Measurements from ENCODE around the gene FNDC3B.
A peak's percentile ranks its signal among the peaks of the same experiment; 100 is the strongest.
"Not testable (repeated sequence)": the region's sequence is repeated elsewhere in the genome, so short reads cannot be mapped to it uniquely, and the experiment has no call there.

FNDC3B gene

DNA sequence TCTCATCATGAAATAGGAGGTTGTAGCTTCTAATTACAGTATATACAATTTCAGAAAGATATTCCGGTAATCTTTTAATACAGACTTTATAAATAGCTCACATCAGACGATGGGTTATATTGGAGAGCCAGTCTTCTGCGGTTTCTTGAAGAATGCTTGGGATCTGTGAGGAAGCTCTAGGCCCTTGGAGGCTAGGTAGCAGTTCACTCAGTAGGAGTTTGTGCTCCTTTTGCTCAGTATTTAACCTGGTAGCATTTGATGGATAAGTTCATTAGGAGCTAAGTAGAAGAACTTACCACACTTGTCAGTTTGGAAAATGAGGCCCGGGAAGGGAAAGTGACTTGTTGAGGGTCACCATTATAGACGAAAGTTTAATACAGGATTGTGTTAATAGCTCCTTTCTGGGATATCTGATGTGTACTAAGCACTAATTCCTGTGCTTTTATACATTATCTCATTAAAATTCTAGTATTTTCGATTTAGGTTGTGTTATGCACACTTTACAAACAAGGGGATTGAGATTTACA is 2.8 kb downstream of the FNDC3B start:
- H3K4me3 ChIP-seq (ENCODE audit: low read depth in 1 of 5, low read length in 5 of 5) = peak overlapping the region; percentile 82 to 88 (median 86)

GRCh38 chr3:172042663-172043179 is 3.3 kb downstream of the FNDC3B start:
- Histone ChIP-seq H3K4me1 (ENCODE audit: control insufficient read depth in 5 of 5, insufficient read depth in 5 of 5, low read length in 5 of 5) (peaks cover 0 to 59% (median 53%) of the 10 kb centered on the region in 5 donors), H3K9ac (ENCODE audit: low read length in 5 of 5) (peak overlapping the region in 2 of 5 donors; percentile 82 to 100), H3K4me3 (ENCODE audit: low read depth in 1 of 5, low read length in 5 of 5) (peak overlapping the region; percentile 82 to 88 (median 86)), H3K27ac (ENCODE audit: low read depth, low read length) (peak overlapping the region; percentile 99)
- not testable (repeated sequence) for H3K36me3 ChIP-seq (ENCODE audit: control insufficient read depth in 5 of 5, insufficient read depth in 5 of 5, low read length in 5 of 5); H3K27me3 ChIP-seq (ENCODE audit: control insufficient read depth in 5 of 5, insufficient read depth in 4 of 5, low read length in 5 of 5); H3K9me3 ChIP-seq (ENCODE audit: control insufficient read depth in 5 of 5, low read length in 5 of 5)

More for the DNA sequence above, 2.8 kb downstream of the FNDC3B start:
- Histone ChIP-seq H3K27me3 (ENCODE audit: control insufficient read depth in 5 of 5, insufficient read depth in 4 of 5, low read length in 5 of 5) (no peaks in the 10 kb centered on the region), H3K36me3 (ENCODE audit: control insufficient read depth in 5 of 5, insufficient read depth in 5 of 5, low read length in 5 of 5) (peaks cover 0 to 5% (median 0%) of the 10 kb centered on the region in 5 donors), H3K9me3 (ENCODE audit: control insufficient read depth in 5 of 5, low read length in 5 of 5) (no peaks in the 10 kb centered on the region), H3K4me1 (ENCODE audit: control insufficient read depth in 5 of 5, insufficient read depth in 5 of 5, low read length in 5 of 5) (peaks cover 0 to 57% (median 51%) of the 10 kb centered on the region in 5 donors), H3K27ac (ENCODE audit: low read depth, low read length) (peak overlapping the region; percentile 99), H3K9ac (ENCODE audit: low read length in 5 of 5) (peak overlapping the region in 4 of 5 donors; percentile 82 to 100 (median 100))

- peak overlapping the region; percentile 99 for H3K27ac ChIP-seq (ENCODE audit: low read depth, low read length)
- peaks cover 0 to 61% (median 53%) of the 10 kb centered on the region in 5 donors for H3K4me1 ChIP-seq (ENCODE audit: control insufficient read depth in 5 of 5, insufficient read depth in 5 of 5, low read length in 5 of 5)
- H3K27me3 ChIP-seq (ENCODE audit: control insufficient read depth in 5 of 5, insufficient read depth in 4 of 5, low read length in 5 of 5) = no peaks in the 10 kb centered on the region
- no peaks in the 10 kb centered on the region for H3K9me3 ChIP-seq (ENCODE audit: control insufficient read depth in 5 of 5, low read length in 5 of 5)
- H3K9ac ChIP-seq (ENCODE audit: low read length in 5 of 5) = no peak overlapping the region
- peak overlapping the region in 4 of 5 donors; percentile 4 to 33 (median 26) for H3K4me3 ChIP-seq (ENCODE audit: low read depth in 1 of 5, low read length in 5 of 5)
- H3K36me3 ChIP-seq (ENCODE audit: control insufficient read depth in 5 of 5, insufficient read depth in 5 of 5, low read length in 5 of 5) = peaks cover 0 to 10% (median 0%) of the 10 kb centered on the region in 5 donors
Measured at GRCh38 chr3:172043233-172043632, 3.9 kb downstream of the FNDC3B start.

DNA sequence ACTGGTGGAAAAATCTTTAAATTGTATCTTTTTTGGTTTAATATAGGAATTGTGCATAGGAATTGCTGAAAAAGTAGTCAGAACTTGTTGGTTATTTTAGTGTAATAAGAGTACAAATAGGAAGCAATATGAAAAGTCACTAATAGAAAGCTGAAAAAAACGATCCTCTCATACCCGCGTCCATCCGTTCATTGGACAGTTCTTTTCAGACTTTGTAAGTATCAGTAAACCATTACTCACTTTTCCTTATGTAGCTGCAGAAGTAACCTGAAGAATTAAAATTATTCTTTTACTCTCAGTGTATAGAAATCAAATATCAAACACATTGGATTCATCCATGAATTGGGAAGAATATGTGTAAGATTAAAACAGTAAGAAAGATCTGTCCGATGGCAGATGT is 4.4 kb downstream of the FNDC3B start:
- Histone ChIP-seq H3K9me3 (ENCODE audit: control insufficient read depth in 5 of 5, low read length in 5 of 5) (no peaks in the 10 kb centered on the region), H3K27me3 (ENCODE audit: control insufficient read depth in 5 of 5, insufficient read depth in 4 of 5, low read length in 5 of 5) (no peaks in the 10 kb centered on the region), H3K27ac (ENCODE audit: low read depth, low read length) (peak overlapping the region; percentile 99), H3K36me3 (ENCODE audit: control insufficient read depth in 5 of 5, insufficient read depth in 5 of 5, low read length in 5 of 5) (peaks cover 0 to 13% (median 0%) of the 10 kb centered on the region in 5 donors), H3K4me3 (ENCODE audit: low read depth in 1 of 5, low read length in 5 of 5) (peak overlapping the region in 1 of 5 donors; percentile 4), H3K9ac (ENCODE audit: low read length in 5 of 5) (peak overlapping the region in 1 of 5 donors; percentile 18), H3K4me1 (ENCODE audit: control insufficient read depth in 5 of 5, insufficient read depth in 5 of 5, low read length in 5 of 5) (peaks cover 0 to 57% (median 49%) of the 10 kb centered on the region in 5 donors)

- peaks cover 0 to 53% (median 45%) of the 10 kb centered on the region in 5 donors for H3K4me1 ChIP-seq (ENCODE audit: control insufficient read depth in 5 of 5, insufficient read depth in 5 of 5, low read length in 5 of 5)
- H3K9me3 ChIP-seq (ENCODE audit: control insufficient read depth in 5 of 5, low read length in 5 of 5) = no peaks in the 10 kb centered on the region
- H3K4me3 ChIP-seq (ENCODE audit: low read depth in 1 of 5, low read length in 5 of 5) = no peak overlapping the region
- H3K27me3 ChIP-seq (ENCODE audit: control insufficient read depth in 5 of 5, insufficient read depth in 4 of 5, low read length in 5 of 5) = no peaks in the 10 kb centered on the region
- peak overlapping the region; percentile 99 for H3K27ac ChIP-seq (ENCODE audit: low read depth, low read length)
- H3K9ac ChIP-seq (ENCODE audit: low read length in 5 of 5) = peak overlapping the region in 2 of 5 donors; percentile 8 to 38
- H3K36me3 ChIP-seq (ENCODE audit: control insufficient read depth in 5 of 5, insufficient read depth in 5 of 5, low read length in 5 of 5) = peaks cover 0 to 17% (median 3%) of the 10 kb centered on the region in 5 donors
Measured at GRCh38 chr3:172044833-172045585, 5.6 kb downstream of the FNDC3B start.

- H3K4me1 ChIP-seq (ENCODE audit: control insufficient read depth in 5 of 5, insufficient read depth in 5 of 5, low read length in 5 of 5) = peaks cover 0 to 53% (median 43%) of the 10 kb centered on the region in 5 donors
- H3K9me3 ChIP-seq (ENCODE audit: control insufficient read depth in 5 of 5, low read length in 5 of 5) = no peaks in the 10 kb centered on the region
- no peaks in the 10 kb centered on the region for H3K27me3 ChIP-seq (ENCODE audit: control insufficient read depth in 5 of 5, insufficient read depth in 4 of 5, low read length in 5 of 5)
- peaks cover 4 to 20% (median 10%) of the 10 kb centered on the region in 5 donors for H3K36me3 ChIP-seq (ENCODE audit: control insufficient read depth in 5 of 5, insufficient read depth in 5 of 5, low read length in 5 of 5)
- no peak overlapping the region for H3K4me3 ChIP-seq (ENCODE audit: low read depth in 1 of 5, low read length in 5 of 5)
- H3K27ac ChIP-seq (ENCODE audit: low read depth, low read length) = peak overlapping the region; percentile 99
- peak overlapping the region in 1 of 5 donors; percentile 38 for H3K9ac ChIP-seq (ENCODE audit: low read length in 5 of 5)
Measured at GRCh38 chr3:172046268-172046915, 7.0 kb downstream of the FNDC3B start.

- Histone ChIP-seq H3K27me3 (ENCODE audit: control insufficient read depth in 5 of 5, insufficient read depth in 4 of 5, low read length in 5 of 5) (no peaks in the 10 kb centered on the region), H3K36me3 (ENCODE audit: control insufficient read depth in 5 of 5, insufficient read depth in 5 of 5, low read length in 5 of 5) (peaks cover 7 to 25% (median 17%) of the 10 kb centered on the region in 5 donors), H3K27ac (ENCODE audit: low read depth, low read length) (peak overlapping the region; percentile 99), H3K9ac (ENCODE audit: low read length in 5 of 5) (peak overlapping the region in 1 of 5 donors; percentile 24), H3K4me1 (ENCODE audit: control insufficient read depth in 5 of 5, insufficient read depth in 5 of 5, low read length in 5 of 5) (peaks cover 0 to 46% (median 37%) of the 10 kb centered on the region in 5 donors), H3K4me3 (ENCODE audit: low read depth in 1 of 5, low read length in 5 of 5) (no peak overlapping the region), H3K9me3 (ENCODE audit: control insufficient read depth in 5 of 5, low read length in 5 of 5) (no peaks in the 10 kb centered on the region)
Measured at GRCh38 chr3:172047567-172048115, 8.3 kb downstream of the FNDC3B start.

DNA sequence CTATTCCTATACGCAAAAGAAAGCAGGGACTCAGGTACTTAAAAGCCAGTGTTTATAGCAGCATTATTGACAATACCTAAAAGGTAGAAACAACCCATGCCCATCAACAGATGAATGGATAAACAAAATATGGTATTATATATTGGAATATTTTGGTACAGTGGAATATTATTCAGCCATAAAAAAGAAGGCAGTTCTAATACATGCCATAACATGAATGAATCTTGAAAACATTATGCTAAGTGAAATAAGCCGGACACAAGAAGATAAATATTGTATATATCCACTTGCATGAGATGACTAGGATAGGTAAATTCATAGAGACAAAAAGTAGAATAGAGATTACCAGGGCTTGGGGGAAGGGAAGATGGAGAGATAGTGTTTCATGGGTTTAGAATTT is 9.2 kb downstream of the FNDC3B start:
- H3K4me3 ChIP-seq (ENCODE audit: low read depth in 1 of 5, low read length in 5 of 5) = no peak overlapping the region
- no peaks in the 10 kb centered on the region for H3K9me3 ChIP-seq (ENCODE audit: control insufficient read depth in 5 of 5, low read length in 5 of 5)
- H3K4me1 ChIP-seq (ENCODE audit: control insufficient read depth in 5 of 5, insufficient read depth in 5 of 5, low read length in 5 of 5) = peaks cover 0 to 40% (median 29%) of the 10 kb centered on the region in 5 donors
- H3K36me3 ChIP-seq (ENCODE audit: control insufficient read depth in 5 of 5, insufficient read depth in 5 of 5, low read length in 5 of 5) = peaks cover 7 to 30% (median 20%) of the 10 kb centered on the region in 5 donors
- no peak overlapping the region for H3K27ac ChIP-seq (ENCODE audit: low read depth, low read length)
- no peaks in the 10 kb centered on the region for H3K27me3 ChIP-seq (ENCODE audit: control insufficient read depth in 5 of 5, insufficient read depth in 4 of 5, low read length in 5 of 5)
- no peak overlapping the region for H3K9ac ChIP-seq (ENCODE audit: low read length in 5 of 5)

GRCh38 chr3:172051310-172051956 is 12.1 kb downstream of the FNDC3B start:
- Histone ChIP-seq H3K9me3 (ENCODE audit: control insufficient read depth in 5 of 5, low read length in 5 of 5) (no peaks in the 10 kb centered on the region), H3K4me1 (ENCODE audit: control insufficient read depth in 5 of 5, insufficient read depth in 5 of 5, low read length in 5 of 5) (peaks cover 0 to 37% (median 29%) of the 10 kb centered on the region in 5 donors), H3K9ac (ENCODE audit: low read length in 5 of 5) (no peak overlapping the region), H3K36me3 (ENCODE audit: control insufficient read depth in 5 of 5, insufficient read depth in 5 of 5, low read length in 5 of 5) (peaks cover 13 to 30% (median 25%) of the 10 kb centered on the region in 5 donors), H3K4me3 (ENCODE audit: low read depth in 1 of 5, low read length in 5 of 5) (no peak overlapping the region), H3K27ac (ENCODE audit: low read depth, low read length) (peak overlapping the region; percentile 15), H3K27me3 (ENCODE audit: control insufficient read depth in 5 of 5, insufficient read depth in 4 of 5, low read length in 5 of 5) (no peaks in the 10 kb centered on the region)
